ENCODE measurements around the gene ZBTB40. TPM values are rescaled to one million over a fixed set of nuclear protein-coding genes. Genes with fewer than 3 reads are reported as not detected.
A peak's percentile ranks its signal among the peaks of the same experiment; 100 is the strongest.

The ZBTB40 gene
- total RNA-seq, 6 experiments from 2014 or later = 6.2 to 7.6 (median 7.0) TPM

DNA sequence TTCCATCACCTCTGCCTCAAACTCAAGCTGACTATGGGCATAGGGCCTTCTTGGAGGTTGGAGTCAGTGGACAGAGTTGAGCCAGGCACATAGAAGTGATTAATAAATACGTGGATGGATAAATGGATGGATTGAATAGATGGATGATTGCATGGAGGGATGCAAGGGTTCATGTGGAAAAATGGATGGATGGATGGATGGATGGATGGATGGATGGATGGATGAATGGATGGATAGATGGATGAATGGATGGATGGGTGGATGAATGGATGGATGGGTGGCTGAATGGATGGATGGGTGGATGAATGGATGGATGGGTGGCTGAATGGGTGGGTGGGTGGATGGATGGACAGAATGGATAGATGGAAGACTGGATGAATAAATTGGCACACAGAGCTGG, 40.1 kb upstream of the ZBTB40 start:
- 82% methylated on average over 1 of the region's 1 CpG for WGBS (ENCODE audit: insufficient coverage, low coverage, low lambda C conversion rate, missing lambda C conversion rate)
- no peak for TF ChIP-seq POLR2A (IDR thresholded peaks at IDR 0.05)
- TF ChIP-seq, protein P1, sequence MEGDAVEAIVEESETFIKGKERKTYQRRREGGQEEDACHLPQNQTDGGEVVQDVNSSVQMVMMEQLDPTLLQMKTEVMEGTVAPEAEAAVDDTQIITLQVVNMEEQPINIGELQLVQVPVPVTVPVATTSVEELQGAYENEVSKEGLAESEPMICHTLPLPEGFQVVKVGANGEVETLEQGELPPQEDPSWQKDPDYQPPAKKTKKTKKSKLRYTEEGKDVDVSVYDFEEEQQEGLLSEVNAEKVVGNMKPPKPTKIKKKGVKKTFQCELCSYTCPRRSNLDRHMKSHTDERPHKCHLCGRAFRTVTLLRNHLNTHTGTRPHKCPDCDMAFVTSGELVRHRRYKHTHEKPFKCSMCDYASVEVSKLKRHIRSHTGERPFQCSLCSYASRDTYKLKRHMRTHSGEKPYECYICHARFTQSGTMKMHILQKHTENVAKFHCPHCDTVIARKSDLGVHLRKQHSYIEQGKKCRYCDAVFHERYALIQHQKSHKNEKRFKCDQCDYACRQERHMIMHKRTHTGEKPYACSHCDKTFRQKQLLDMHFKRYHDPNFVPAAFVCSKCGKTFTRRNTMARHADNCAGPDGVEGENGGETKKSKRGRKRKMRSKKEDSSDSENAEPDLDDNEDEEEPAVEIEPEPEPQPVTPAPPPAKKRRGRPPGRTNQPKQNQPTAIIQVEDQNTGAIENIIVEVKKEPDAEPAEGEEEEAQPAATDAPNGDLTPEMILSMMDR (IDR thresholded peaks at IDR 0.05) = no peak
- Histone ChIP-seq H3K9me3 (no peaks in the 10 kb centered on the region), H3K27ac (no peak overlapping the region), H3K4me1 (peaks cover 0 to 19% (median 7%) of the 10 kb centered on the region in 4 donors), H3K27me3 (no peaks in the 10 kb centered on the region), H3K4me3 (no peak overlapping the region), H3K36me3 (no peaks in the 10 kb centered on the region)
- intact Hi-C loops (cut with DNase I) = loop anchor here in 1 of 2 donors (10.0 kb wide), 2 partner anchors 277 to 307 kb away; no protein-coding TSS in a partner anchor
- ATAC-seq (no peak), DNase-seq (no peak)

DNA sequence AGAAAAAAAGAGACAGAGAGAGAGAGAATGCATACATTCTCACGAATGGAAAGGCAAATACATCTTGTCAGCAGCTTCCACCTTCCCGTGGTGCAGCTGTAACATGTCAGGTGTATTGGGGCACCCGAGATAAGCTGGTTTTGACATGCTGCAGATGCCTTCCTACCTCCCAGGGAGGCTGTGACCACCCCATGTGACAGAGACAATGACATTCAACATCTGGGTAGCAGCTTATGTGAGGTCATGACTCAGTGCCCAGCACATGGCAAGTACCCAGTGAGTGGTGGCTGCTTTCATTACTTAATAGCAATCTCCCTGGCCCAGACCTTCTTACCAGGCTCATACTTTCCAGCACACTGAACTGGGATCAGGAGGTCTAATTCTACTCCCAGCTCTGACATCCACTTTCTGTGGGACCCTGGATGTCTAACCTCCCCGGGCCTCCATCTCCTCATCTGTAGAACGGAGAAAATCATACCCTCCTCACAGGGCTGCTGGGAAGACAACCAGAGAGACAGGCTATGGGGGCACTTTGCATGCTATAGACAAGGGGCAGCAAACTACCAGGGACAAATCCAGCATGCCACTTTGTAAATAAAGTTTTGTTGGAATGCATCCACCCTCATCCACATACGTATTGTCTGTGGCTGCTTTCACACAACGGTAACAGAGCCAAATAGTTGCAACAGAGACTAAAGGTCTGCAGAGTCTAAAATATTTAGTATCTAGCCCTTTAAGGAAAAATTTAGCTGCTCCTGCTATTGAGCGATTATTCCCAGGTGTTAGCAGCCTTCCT, 38.5 kb upstream of the ZBTB40 start:
- Histone ChIP-seq H3K4me1 (peaks cover 0 to 19% (median 7%) of the 10 kb centered on the region in 4 donors), H3K27me3 (no peaks in the 10 kb centered on the region), H3K36me3 (no peaks in the 10 kb centered on the region), H3K9me3 (no peaks in the 10 kb centered on the region), H3K4me3 (no peak overlapping the region), H3K27ac (peak overlapping the region in 2 of 3 donors; percentile 11 to 31)
- TF ChIP-seq, protein P1 (IDR thresholded peaks at IDR 0.05) = no peak
- TF ChIP-seq POLR2A (IDR thresholded peaks at IDR 0.05) = no peak
- peak; percentile 5 to 41 (median 19) for ATAC-seq
- DNase-seq = peak in 1 of 3 donors; percentile 49
- 26% methylated on average over 6 of the region's 8 CpGs for WGBS (ENCODE audit: insufficient coverage, low coverage, low lambda C conversion rate, missing lambda C conversion rate)
- intact Hi-C loops (cut with DNase I) = loop anchor here in 1 of 2 donors (10.0 kb wide), 2 partner anchors 278 to 308 kb away; no protein-coding TSS in a partner anchor

DNA sequence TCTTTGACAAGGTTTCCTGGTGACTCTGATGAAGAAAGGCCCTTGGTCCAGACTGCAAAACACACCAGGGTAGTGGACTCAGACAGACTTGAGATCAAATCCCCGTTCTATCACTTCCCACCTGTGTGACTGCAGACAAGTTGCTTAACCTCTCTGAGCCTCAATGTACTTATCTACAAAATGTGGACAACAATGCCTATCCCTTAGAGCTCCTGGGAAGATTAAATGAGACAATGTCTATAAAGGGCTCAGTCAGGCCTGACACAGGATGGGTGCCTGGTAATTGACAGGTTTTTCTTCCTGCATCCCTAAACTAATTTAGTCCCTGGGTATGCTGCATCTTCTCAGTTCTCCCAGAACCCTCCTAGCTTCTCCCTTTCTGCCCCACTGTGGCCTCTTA, 37.9 kb upstream of the ZBTB40 start:
- Histone ChIP-seq H3K9me3 (no peaks in the 10 kb centered on the region), H3K4me1 (peaks cover 0 to 19% (median 7%) of the 10 kb centered on the region in 4 donors), H3K27ac (peak overlapping the region in 2 of 3 donors; percentile 29 to 31), H3K4me3 (no peak overlapping the region), H3K27me3 (no peaks in the 10 kb centered on the region), H3K36me3 (no peaks in the 10 kb centered on the region)
- no peak for ATAC-seq
- WGBS (ENCODE audit: insufficient coverage, low coverage, low lambda C conversion rate, missing lambda C conversion rate) = 50% methylated on average over 1 of the region's 1 CpG
- TF ChIP-seq, protein P1 (IDR thresholded peaks at IDR 0.05) = no peak
- TF ChIP-seq POLR2A (IDR thresholded peaks at IDR 0.05) = no peak
- intact Hi-C loops (cut with DNase I) = loop anchor here in 1 of 2 donors (10.0 kb wide), 2 partner anchors 279 to 309 kb away; no protein-coding TSS in a partner anchor
- peak in 1 of 3 donors; percentile 25 for DNase-seq

DNA sequence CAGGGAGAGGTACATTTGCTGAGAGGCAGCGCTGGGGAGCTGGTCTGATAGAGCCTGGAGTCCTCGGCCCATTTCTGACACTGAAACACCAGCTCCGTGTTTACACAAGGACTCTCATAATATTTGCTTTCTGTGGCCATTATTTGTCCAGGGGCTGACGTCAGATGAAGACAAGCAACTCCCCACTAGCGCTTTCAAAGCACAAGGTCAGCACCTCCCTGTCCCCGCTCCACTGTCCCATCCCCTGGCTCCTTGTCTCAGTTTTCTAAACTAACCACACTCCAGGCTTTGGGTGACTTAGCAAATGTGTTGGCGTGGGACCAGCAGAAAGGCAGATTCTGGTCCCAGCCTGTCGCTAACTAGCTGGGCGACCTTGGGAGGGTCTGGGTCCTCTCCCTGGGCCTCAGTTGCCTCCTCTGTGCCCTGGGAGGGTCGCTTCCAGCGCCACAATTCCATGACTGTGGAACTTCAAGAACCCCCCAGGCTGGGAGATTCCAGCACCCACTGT, 37.4 kb upstream of the ZBTB40 start:
- H3K9me3 ChIP-seq = no peaks in the 10 kb centered on the region
- H3K27me3 ChIP-seq = no peaks in the 10 kb centered on the region
- H3K27ac ChIP-seq = peak overlapping the region; percentile 31 to 51 (median 34)
- intact Hi-C loops (cut with DNase I) = loop anchor here in 1 of 2 donors (10.0 kb wide), 2 partner anchors 279 to 309 kb away; no protein-coding TSS in a partner anchor
- no peak overlapping the region for H3K4me3 ChIP-seq
- DNase-seq (peak; percentile 69 to 89 (median 84)), ATAC-seq (peak; percentile 77 to 90 (median 86))
- WGBS (ENCODE audit: insufficient coverage, low coverage, low lambda C conversion rate, missing lambda C conversion rate) = 20% methylated on average over 9 of the region's 11 CpGs
- no peak for TF ChIP-seq POLR2A (IDR thresholded peaks at IDR 0.05)
- TF ChIP-seq, protein P1 (IDR thresholded peaks at IDR 0.05) = no peak
- H3K36me3 ChIP-seq = no peaks in the 10 kb centered on the region
- peaks cover 0 to 19% (median 7%) of the 10 kb centered on the region in 4 donors for H3K4me1 ChIP-seq
